Neural cell (in vitro differentiated cells): ENCODE measurements around the gene ZNF597. TPM values are rescaled to one million over a fixed set of nuclear protein-coding genes. Genes with fewer than 3 reads are reported as not detected.

Experiments used
- H2AFZ ChIP-seq: fragments of 200-600, 300-800 bp; sonication (generic), shearing (Covaris generic); 2 replicates; pipeline ENCODE4 v1.6.0; 2014; ENCODE audit warnings: low read depth, mild to moderate bottlenecking, antibody characterized with exemption, low read length, moderate library complexity
- H3F3A ChIP-seq: fragments of 200-600 bp; shearing (Covaris generic); 2 replicates; pipeline ENCODE4 v1.6.1; 2016; ENCODE audit warnings: mild to moderate bottlenecking, moderate library complexity, mixed read lengths, antibody characterized with exemption, low read length; ENCODE audit not compliant: insufficient read depth, poor library complexity, severe bottlenecking
- H3K27ac ChIP-seq: fragments of 200-600, 300-800 bp; sonication (generic), shearing (Covaris generic); 2 replicates; pipeline ENCODE4 v1.5.1; 2014; ENCODE audit warnings: mild to moderate bottlenecking, low read length, moderate library complexity
- H3K27me3 ChIP-seq: fragments of 300-800, 200-600 bp; sonication (generic), shearing (Covaris generic); 2 replicates; pipeline ENCODE4 v1.6.0; 2014; ENCODE audit warnings: mild to moderate bottlenecking, low read depth, low read length, moderate library complexity; ENCODE audit not compliant: insufficient read depth
- H3K36me3 ChIP-seq: fragments of 300-800, 200-600 bp; sonication (generic), shearing (Covaris generic); 2 replicates; pipeline ENCODE4 v1.5.1; 2014; ENCODE audit warnings: mild to moderate bottlenecking, antibody characterized with exemption, low read length, moderate library complexity; ENCODE audit not compliant: insufficient read depth
- H3K4me2 ChIP-seq: fragments of 300-800, 200-600 bp; sonication (generic), shearing (Covaris generic); 2 replicates; pipeline ENCODE4 v1.6.0; 2014; ENCODE audit warnings: mild to moderate bottlenecking, low read length
- H3K4me3 ChIP-seq: fragments of 300-800, 200-600 bp; sonication (generic), shearing (Covaris generic); 2 replicates; pipeline ENCODE4 v1.5.1; 2014; ENCODE audit warnings: mild to moderate bottlenecking, low read length, moderate library complexity
- H3K79me2 ChIP-seq: fragments of 200-600 bp; shearing (Covaris generic); replicated peaks from 2 replicates; pipeline ENCODE4 v1.6.0; 2014; ENCODE audit warnings: mild to moderate bottlenecking, low read length, moderate library complexity; ENCODE audit not compliant: insufficient read depth
- H3K9ac ChIP-seq: fragments of 300-800, 200-600 bp; sonication (generic), shearing (Covaris generic); 2 replicates; pipeline ENCODE4 v1.6.1; 2016; ENCODE audit warnings: mild to moderate bottlenecking, low read length, mixed read lengths
- H3K9me2 ChIP-seq: fragments of 200-600 bp; shearing (Covaris generic); 2 replicates; pipeline ENCODE4 v1.6.1; 2016; ENCODE audit warnings: mild to moderate bottlenecking, low read length, mixed read lengths; ENCODE audit not compliant: insufficient read depth
- H3K9me3 ChIP-seq: fragments of 200-600, 300-800 bp; sonication (generic), shearing (Covaris generic); 2 replicates; pipeline ENCODE4 v1.6.1; 2016; ENCODE audit warnings: mild to moderate bottlenecking, mixed run types, low read length, moderate library complexity, mixed read lengths
- H4K20me1 ChIP-seq: fragments of 200-600 bp; shearing (Covaris generic); 2 replicates; pipeline ENCODE4 v1.6.1; 2016; ENCODE audit warnings: mild to moderate bottlenecking, mixed run types; ENCODE audit not compliant: insufficient read depth
- EP300 ChIP-seq: fragments of 450-650 bp; conservative IDR thresholded peaks from 2 replicates; pipeline ENCODE4 v1.6.1; 2014; ENCODE audit warnings: antibody characterized with exemption, mild to moderate bottlenecking, moderate library complexity; ENCODE audit not compliant: poor library complexity, severe bottlenecking
- EZH2 ChIP-seq: fragments of 200-600, 300-800 bp; shearing (Covaris generic), sonication (generic); IDR thresholded peaks from 2 replicates; pipeline ENCODE4 v1.6.1; 2014; ENCODE audit warnings: antibody characterized with exemption, low read length, borderline replicate concordance, mild to moderate bottlenecking; ENCODE audit not compliant: insufficient read depth, poor library complexity, severe bottlenecking
- MXI1 ChIP-seq: fragments of 450-650 bp; conservative IDR thresholded peaks from 2 replicates; pipeline ENCODE4 v1.6.1; 2014; ENCODE audit warnings: antibody characterized with exemption, mild to moderate bottlenecking; ENCODE audit not compliant: poor library complexity, severe bottlenecking
- POLR2AphosphoS5 ChIP-seq: IDR thresholded peaks from 2 replicates; pipeline ENCODE4 v1.6.1; 2012
- RAD21 ChIP-seq: fragments of 450-650 bp; conservative IDR thresholded peaks from 2 replicates; pipeline ENCODE4 v1.6.1; 2014; ENCODE audit warnings: antibody characterized with exemption, mild to moderate bottlenecking, moderate library complexity
- SMC3 ChIP-seq: fragments of 450-650 bp; conservative IDR thresholded peaks from 2 replicates; pipeline ENCODE4 v1.6.1; 2014; ENCODE audit warnings: antibody characterized with exemption, mild to moderate bottlenecking, moderate library complexity; ENCODE audit not compliant: poor library complexity
- TAF1 ChIP-seq: IDR thresholded peaks from 2 replicates; pipeline ENCODE4 v1.6.1; 2012; ENCODE audit warnings: low read depth
- polyA plus RNA-seq: library from polyadenylated mRNA; depleted of rRNA; stranded (reverse); fragments of >200 nt; gene quantifications from 2 replicates; pipeline ENCODE4 v1.2.3, GENCODE V29; 2014
- TF ChIP-seq, protein P1 (sequence below): IDR thresholded peaks from 2 replicates; pipeline ENCODE4 v1.6.1; 2012; ENCODE audit warnings: borderline replicate concordance
- TF ChIP-seq, protein P2 (sequence below): fragments of 450-650 bp; IDR thresholded peaks from 2 replicates; pipeline ENCODE4 v1.5.1; 2014; ENCODE audit warnings: antibody characterized with exemption, mild to moderate bottlenecking, moderate library complexity; ENCODE audit not compliant: poor library complexity, severe bottlenecking

The ZNF597 gene
- polyA plus RNA-seq, 1 donor from 2014 or later: 2.0 TPM

DNA sequence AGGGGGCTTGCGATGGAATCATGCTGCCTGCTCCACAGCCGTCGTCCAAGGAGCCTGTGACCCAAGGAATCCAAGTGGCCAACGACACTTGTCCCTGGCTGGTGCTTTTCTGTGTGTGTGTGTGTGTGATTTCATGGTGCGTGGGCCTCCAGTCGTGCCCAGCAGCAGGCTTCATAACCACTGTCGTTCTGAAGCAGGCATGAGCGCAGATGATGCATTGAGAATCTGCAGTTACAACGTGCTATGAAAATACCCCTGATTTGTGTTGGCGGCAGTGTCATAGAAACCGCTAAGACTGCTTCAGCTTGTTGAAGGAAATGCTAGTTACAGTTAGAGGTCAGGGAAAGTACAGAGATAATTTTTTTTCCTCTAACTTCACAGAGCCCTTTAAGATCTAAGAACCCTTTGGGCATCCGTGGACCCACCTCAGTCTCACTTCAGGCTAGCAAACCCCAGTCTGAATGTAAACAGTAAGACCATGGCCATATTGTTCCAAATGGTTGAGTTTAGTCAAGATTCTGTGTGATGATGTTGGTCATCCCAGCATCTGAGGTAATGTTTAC is 36.4 kb upstream of the ZNF597 start:
- H3K9me2 ChIP-seq: no peaks in the 10 kb centered on the region
- H3K4me2 ChIP-seq: no peak overlapping the region
- no peaks in the 10 kb centered on the region for H3K27me3 ChIP-seq
- H3K27ac ChIP-seq: no peak overlapping the region
- no peak overlapping the region for H3K4me3 ChIP-seq
- no peaks in the 10 kb centered on the region for H4K20me1 ChIP-seq
- no peak for TF ChIP-seq POLR2AphosphoS5
- TF ChIP-seq, protein P1, sequence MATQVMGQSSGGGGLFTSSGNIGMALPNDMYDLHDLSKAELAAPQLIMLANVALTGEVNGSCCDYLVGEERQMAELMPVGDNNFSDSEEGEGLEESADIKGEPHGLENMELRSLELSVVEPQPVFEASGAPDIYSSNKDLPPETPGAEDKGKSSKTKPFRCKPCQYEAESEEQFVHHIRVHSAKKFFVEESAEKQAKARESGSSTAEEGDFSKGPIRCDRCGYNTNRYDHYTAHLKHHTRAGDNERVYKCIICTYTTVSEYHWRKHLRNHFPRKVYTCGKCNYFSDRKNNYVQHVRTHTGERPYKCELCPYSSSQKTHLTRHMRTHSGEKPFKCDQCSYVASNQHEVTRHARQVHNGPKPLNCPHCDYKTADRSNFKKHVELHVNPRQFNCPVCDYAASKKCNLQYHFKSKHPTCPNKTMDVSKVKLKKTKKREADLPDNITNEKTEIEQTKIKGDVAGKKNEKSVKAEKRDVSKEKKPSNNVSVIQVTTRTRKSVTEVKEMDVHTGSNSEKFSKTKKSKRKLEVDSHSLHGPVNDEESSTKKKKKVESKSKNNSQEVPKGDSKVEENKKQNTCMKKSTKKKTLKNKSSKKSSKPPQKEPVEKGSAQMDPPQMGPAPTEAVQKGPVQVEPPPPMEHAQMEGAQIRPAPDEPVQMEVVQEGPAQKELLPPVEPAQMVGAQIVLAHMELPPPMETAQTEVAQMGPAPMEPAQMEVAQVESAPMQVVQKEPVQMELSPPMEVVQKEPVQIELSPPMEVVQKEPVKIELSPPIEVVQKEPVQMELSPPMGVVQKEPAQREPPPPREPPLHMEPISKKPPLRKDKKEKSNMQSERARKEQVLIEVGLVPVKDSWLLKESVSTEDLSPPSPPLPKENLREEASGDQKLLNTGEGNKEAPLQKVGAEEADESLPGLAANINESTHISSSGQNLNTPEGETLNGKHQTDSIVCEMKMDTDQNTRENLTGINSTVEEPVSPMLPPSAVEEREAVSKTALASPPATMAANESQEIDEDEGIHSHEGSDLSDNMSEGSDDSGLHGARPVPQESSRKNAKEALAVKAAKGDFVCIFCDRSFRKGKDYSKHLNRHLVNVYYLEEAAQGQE: no peak
- TF ChIP-seq MXI1: no peak
- TF ChIP-seq EP300: no peak
- no peak for TF ChIP-seq EZH2
- TF ChIP-seq RAD21: no peak
- no peak for TF ChIP-seq SMC3
- TF ChIP-seq, protein P2, sequence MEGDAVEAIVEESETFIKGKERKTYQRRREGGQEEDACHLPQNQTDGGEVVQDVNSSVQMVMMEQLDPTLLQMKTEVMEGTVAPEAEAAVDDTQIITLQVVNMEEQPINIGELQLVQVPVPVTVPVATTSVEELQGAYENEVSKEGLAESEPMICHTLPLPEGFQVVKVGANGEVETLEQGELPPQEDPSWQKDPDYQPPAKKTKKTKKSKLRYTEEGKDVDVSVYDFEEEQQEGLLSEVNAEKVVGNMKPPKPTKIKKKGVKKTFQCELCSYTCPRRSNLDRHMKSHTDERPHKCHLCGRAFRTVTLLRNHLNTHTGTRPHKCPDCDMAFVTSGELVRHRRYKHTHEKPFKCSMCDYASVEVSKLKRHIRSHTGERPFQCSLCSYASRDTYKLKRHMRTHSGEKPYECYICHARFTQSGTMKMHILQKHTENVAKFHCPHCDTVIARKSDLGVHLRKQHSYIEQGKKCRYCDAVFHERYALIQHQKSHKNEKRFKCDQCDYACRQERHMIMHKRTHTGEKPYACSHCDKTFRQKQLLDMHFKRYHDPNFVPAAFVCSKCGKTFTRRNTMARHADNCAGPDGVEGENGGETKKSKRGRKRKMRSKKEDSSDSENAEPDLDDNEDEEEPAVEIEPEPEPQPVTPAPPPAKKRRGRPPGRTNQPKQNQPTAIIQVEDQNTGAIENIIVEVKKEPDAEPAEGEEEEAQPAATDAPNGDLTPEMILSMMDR: no peak
- no peak for TF ChIP-seq TAF1
- H3K36me3 ChIP-seq: no peaks in the 10 kb centered on the region
- H2AFZ ChIP-seq: no peak overlapping the region
- H3K9ac ChIP-seq: no peak overlapping the region
- H3K79me2 ChIP-seq: no peaks in the 10 kb centered on the region
- no peaks in the 10 kb centered on the region for H3K9me3 ChIP-seq
- no peaks in the 10 kb centered on the region for H3F3A ChIP-seq

DNA sequence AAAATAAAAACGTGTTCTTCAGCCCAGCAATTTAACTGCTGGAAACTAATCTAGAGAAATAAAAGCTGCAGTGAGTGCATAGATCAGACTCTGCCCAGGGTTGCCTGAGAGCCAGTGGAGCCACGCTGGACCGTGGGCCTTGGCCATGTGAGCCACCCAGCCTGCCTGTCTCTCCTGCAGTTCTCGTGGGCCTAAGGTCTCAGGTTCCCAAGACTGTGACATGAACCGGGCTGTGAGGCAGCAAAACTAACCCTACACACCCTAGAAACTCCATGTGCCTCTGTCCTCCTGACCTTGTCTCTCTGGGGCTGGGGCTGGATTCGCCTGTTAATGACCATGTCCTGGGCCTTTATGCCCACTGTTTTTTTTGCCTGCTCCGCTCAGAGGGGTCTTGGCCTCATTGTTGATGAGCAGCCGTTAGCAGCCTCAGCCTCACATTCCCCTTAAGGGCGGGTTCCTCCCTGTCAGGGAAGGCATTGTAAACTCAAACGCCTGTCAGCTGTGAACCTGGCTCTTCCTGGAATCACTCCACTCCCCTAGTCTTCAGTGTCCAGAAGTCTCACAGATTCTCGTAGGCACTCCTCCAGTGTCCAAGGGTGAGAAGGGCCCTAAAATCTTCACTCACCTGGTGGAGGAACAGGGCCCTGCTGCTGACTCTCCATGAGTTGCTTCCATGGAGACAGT is 35.1 kb upstream of the ZNF597 start:
- no peaks in the 10 kb centered on the region for H3K9me3 ChIP-seq
- no peak for TF ChIP-seq TAF1
- no peak for TF ChIP-seq SMC3
- no peak for TF ChIP-seq MXI1
- no peak for TF ChIP-seq EP300
- no peak for TF ChIP-seq POLR2AphosphoS5
- TF ChIP-seq, protein P1: no peak
- TF ChIP-seq, protein P2: no peak
- no peak for TF ChIP-seq EZH2
- no peak for TF ChIP-seq RAD21
- no peaks in the 10 kb centered on the region for H3K27me3 ChIP-seq
- no peaks in the 10 kb centered on the region for H3F3A ChIP-seq
- H4K20me1 ChIP-seq: no peaks in the 10 kb centered on the region
- H3K27ac ChIP-seq: no peak overlapping the region
- no peak overlapping the region for H3K4me2 ChIP-seq
- no peaks in the 10 kb centered on the region for H3K79me2 ChIP-seq
- H3K9ac ChIP-seq: no peak overlapping the region
- H3K4me3 ChIP-seq: no peak overlapping the region
- H3K9me2 ChIP-seq: no peaks in the 10 kb centered on the region
- no peak overlapping the region for H2AFZ ChIP-seq
- no peaks in the 10 kb centered on the region for H3K36me3 ChIP-seq
